ENCODE measurements around the gene E2F2. TPM values are rescaled to one million over a fixed set of nuclear protein-coding genes. Genes with fewer than 3 reads are reported as not detected.

The E2F2 gene
- total RNA-seq, 3 donors from 2014 or later (not counting 1 experiment from before 2014, with no cell fraction given), result 2.1 to 3.9 (median 3.2) TPM

DNA sequence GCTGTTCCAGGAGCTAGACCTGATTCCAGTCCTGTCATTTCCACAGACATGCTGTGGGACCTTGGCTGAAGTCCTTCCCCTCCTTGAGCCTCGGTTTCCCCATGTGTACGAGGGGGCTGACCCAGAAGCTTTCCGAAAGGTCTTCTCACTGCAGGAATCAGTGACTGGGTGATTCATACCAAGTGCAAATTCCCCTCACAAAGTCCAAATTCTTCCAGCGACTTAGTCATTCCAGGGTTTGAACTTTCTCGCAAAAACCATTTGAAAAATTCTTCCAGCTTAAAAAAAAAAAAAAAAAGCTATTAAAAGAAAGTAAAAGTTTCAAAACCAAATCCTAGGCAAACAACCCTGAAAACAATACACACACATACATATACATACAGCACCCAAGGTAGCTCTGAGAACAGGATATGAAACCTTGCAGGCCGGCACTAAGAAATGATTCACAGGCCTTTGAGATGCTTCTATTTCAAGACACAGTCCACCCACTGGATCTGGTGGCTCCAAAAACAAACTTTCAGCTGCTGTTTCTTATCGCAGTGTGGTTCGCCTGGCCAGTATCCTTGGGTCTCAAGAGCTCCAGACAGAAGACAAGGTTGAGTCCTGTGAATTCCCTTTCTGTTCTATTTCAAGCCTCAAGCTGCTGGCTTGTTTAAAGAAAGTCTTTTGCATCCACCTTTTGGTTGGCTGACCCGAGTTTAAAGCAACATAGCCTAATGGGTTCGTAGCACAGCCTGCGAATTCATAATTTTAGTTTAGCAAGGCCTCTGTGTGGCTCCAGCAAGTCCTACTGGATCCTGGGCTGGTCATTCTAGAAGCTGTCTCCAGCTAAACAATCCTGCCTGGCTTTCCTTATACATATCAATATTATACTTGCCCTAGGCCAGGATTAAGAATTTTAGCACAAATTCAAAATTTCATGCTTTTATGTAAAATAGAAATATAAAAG is 46.3 kb upstream of the E2F2 start:
- intact Hi-C loops (cut with micrococcal nuclease), result no loop called here
- H3K4me3 Mint-ChIP-seq, result no peak overlapping the region
- DNase-seq, result no peak
- no peak overlapping the region for H3K27ac Mint-ChIP-seq
- H3K27ac ChIP-seq (ENCODE audit: low read length), result peak overlapping the region; percentile 55
- TF ChIP-seq, protein P1, sequence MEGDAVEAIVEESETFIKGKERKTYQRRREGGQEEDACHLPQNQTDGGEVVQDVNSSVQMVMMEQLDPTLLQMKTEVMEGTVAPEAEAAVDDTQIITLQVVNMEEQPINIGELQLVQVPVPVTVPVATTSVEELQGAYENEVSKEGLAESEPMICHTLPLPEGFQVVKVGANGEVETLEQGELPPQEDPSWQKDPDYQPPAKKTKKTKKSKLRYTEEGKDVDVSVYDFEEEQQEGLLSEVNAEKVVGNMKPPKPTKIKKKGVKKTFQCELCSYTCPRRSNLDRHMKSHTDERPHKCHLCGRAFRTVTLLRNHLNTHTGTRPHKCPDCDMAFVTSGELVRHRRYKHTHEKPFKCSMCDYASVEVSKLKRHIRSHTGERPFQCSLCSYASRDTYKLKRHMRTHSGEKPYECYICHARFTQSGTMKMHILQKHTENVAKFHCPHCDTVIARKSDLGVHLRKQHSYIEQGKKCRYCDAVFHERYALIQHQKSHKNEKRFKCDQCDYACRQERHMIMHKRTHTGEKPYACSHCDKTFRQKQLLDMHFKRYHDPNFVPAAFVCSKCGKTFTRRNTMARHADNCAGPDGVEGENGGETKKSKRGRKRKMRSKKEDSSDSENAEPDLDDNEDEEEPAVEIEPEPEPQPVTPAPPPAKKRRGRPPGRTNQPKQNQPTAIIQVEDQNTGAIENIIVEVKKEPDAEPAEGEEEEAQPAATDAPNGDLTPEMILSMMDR (IDR thresholded peaks at IDR 0.05), result no peak
- 60% methylated on average over 11 of the region's 11 CpGs for WGBS (ENCODE audit: insufficient coverage)
- H3K4me3 ChIP-seq (ENCODE audit: low read length), result no peak overlapping the region
- no peaks in the 10 kb centered on the region for H3K9me3 Mint-ChIP-seq
- H3K36me3 ChIP-seq (ENCODE audit: control insufficient read depth, insufficient read depth, low read length), result no peaks in the 10 kb centered on the region
- H3K27me3 Mint-ChIP-seq (ENCODE audit: low read depth in 2 of 2), result peaks cover 0 to 8% of the 10 kb centered on the region in 2 donors
- H3K27me3 ChIP-seq (ENCODE audit: control insufficient read depth, insufficient read depth, low read length), result no peaks in the 10 kb centered on the region
- H3K36me3 Mint-ChIP-seq, result no peaks in the 10 kb centered on the region
- H3K4me1 Mint-ChIP-seq, result no peaks in the 10 kb centered on the region
- peak in 1 of 3 donors; percentile 43 for ATAC-seq
- H3K9me3 ChIP-seq (ENCODE audit: control insufficient read depth, insufficient read depth, low read length), result no peaks in the 10 kb centered on the region
- H3K4me1 ChIP-seq (ENCODE audit: control insufficient read depth, insufficient read depth, low read length), result peaks cover 10% of the 10 kb centered on the region

DNA sequence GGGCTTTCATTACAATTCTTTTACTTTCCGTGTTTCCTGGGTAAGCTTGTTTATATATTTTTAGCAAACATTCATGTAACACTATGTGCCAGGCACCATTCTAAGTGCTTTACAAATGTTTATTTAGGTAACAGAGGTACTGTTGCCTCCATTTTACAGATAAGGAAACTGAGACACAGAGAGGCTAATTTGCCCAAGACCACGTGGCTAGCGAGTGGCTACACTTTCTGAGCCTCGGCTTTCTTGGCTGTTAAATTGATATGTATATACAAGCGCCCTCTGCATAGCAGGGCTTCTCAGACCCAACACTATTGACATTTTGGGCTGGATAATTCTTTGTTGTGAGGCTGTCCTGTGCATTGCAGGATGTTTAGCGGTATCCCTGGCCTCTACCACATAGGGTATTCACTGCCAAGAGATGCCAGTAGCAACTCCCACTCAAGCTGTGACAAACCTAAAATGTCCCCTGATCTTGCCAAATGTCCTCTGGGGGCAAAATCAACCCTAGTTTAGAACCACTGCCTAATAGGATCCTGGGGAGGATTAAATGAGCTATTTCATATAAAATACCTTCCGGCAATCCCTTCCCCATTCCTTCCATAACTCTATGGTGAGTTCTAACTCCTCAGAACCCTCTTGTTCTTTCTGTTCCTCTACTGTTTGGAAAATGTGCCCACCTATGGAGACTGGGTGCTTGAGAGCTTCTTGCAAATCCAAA is 45.5 kb upstream of the E2F2 start:
- no peak overlapping the region for H3K4me3 Mint-ChIP-seq
- Histone ChIP-seq H3K4me1 (ENCODE audit: control insufficient read depth, insufficient read depth, low read length) (peaks cover 10% of the 10 kb centered on the region), H3K27ac (ENCODE audit: low read length) (peak overlapping the region; percentile 55), H3K36me3 (ENCODE audit: control insufficient read depth, insufficient read depth, low read length) (no peaks in the 10 kb centered on the region), H3K9me3 (ENCODE audit: control insufficient read depth, insufficient read depth, low read length) (no peaks in the 10 kb centered on the region), H3K27me3 (ENCODE audit: control insufficient read depth, insufficient read depth, low read length) (no peaks in the 10 kb centered on the region), H3K4me3 (ENCODE audit: low read length) (no peak overlapping the region)
- intact Hi-C loops (cut with micrococcal nuclease), result no loop called here
- TF ChIP-seq, protein P1 (IDR thresholded peaks at IDR 0.05), result no peak
- no peak for ATAC-seq
- DNase-seq, result no peak
- peaks cover 0 to 11% of the 10 kb centered on the region in 2 donors for H3K27me3 Mint-ChIP-seq (ENCODE audit: low read depth in 2 of 2)
- H3K27ac Mint-ChIP-seq, result no peak overlapping the region
- H3K9me3 Mint-ChIP-seq, result no peaks in the 10 kb centered on the region
- H3K36me3 Mint-ChIP-seq, result no peaks in the 10 kb centered on the region
- WGBS (ENCODE audit: insufficient coverage), result 86% methylated on average over 6 of the region's 7 CpGs
- H3K4me1 Mint-ChIP-seq, result no peaks in the 10 kb centered on the region

DNA sequence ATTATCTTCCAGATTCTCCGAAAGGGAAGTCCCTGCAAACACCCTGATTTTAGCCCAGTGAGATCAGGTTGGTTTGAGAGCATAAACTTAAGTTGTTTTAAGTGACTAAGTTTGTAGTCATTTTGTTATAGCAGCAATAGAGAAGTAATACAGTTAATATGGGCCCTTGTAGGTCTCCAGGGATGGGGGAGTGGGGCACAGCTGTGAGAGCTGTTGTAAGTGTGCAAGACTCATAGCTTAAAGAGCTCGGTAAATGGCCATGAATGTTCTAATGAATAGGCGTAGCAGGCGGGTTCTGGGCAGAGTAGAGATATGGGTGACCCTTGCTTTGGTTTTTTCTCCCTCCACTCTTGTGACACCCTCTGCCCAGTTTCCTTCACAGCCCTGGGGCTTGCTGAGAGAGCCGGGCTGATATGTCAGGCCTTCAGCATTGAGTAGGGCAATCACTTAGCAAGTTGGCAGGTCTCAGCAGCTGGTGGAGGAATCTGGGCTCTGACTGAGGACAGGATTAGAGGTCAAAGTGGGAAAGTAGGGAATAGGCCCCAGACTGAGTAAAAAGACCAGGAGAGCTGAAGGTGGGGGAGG is 44.3 kb upstream of the E2F2 start:
- Mint-ChIP-seq H3K27ac (no peak overlapping the region), H3K9me3 (no peaks in the 10 kb centered on the region), H3K36me3 (no peaks in the 10 kb centered on the region), H3K27me3 (ENCODE audit: low read depth in 2 of 2) (peaks cover 8 to 17% of the 10 kb centered on the region in 2 donors), H3K4me1 (no peaks in the 10 kb centered on the region), H3K4me3 (no peak overlapping the region)
- intact Hi-C loops (cut with micrococcal nuclease), result no loop called here
- DNase-seq (no peak), ATAC-seq (no peak)
- H3K4me1 ChIP-seq (ENCODE audit: control insufficient read depth, insufficient read depth, low read length), result peaks cover 10% of the 10 kb centered on the region
- no peaks in the 10 kb centered on the region for H3K36me3 ChIP-seq (ENCODE audit: control insufficient read depth, insufficient read depth, low read length)
- TF ChIP-seq, protein P1 (IDR thresholded peaks at IDR 0.05), result no peak
- H3K27ac ChIP-seq (ENCODE audit: low read length), result no peak overlapping the region
- H3K9me3 ChIP-seq (ENCODE audit: control insufficient read depth, insufficient read depth, low read length), result no peaks in the 10 kb centered on the region
- no peaks in the 10 kb centered on the region for H3K27me3 ChIP-seq (ENCODE audit: control insufficient read depth, insufficient read depth, low read length)
- WGBS (ENCODE audit: insufficient coverage), result 78% methylated on average over 4 of the region's 5 CpGs
- no peak overlapping the region for H3K4me3 ChIP-seq (ENCODE audit: low read length)
